CD4-positive, alpha-beta T cell treated with Interleukin-1 beta for 1 hour (primary cell): ENCODE data around the gene LPP.

Experiments used
- DNase-seq, 2 donors: peaks; one replicate each; pipeline ENCODE4 v3.0.0-alpha.2; 2020 to 2022

The LPP gene

GRCh38 chr3:188729422-188729821, 575.5 kb downstream of the LPP start:
- DNase-seq = no peak

GRCh38 chr3:188734395-188734794, 580.4 kb downstream of the LPP start:
- DNase-seq = no peak

- no peak for DNase-seq
These were observed 585.6 kb downstream of the LPP start for GRCh38 chr3:188739511-188739910.

- DNase-seq = no peak
These were observed 586.1 kb downstream of the LPP start for GRCh38 chr3:188740010-188740409.

GRCh38 chr3:188742755-188743550, 589.0 kb downstream of the LPP start:
- DNase-seq = no peak

- DNase-seq = no peak
These were observed 590.2 kb downstream of the LPP start for GRCh38 chr3:188744166-188744565.

GRCh38 chr3:188745031-188745430, 591.1 kb downstream of the LPP start:
- no peak for DNase-seq

GRCh38 chr3:188746291-188746783, 592.4 kb downstream of the LPP start:
- no peak for DNase-seq

- no peak for DNase-seq
These were observed 593.5 kb downstream of the LPP start for GRCh38 chr3:188747489-188747888.

GRCh38 chr3:188749010-188749617, 595.2 kb downstream of the LPP start:
- peak; percentile 54 to 75 for DNase-seq

- no peak for DNase-seq
These were observed 595.9 kb downstream of the LPP start for GRCh38 chr3:188749830-188750229.

GRCh38 chr3:188750617-188751016, 596.7 kb downstream of the LPP start:
- no peak for DNase-seq

- peak in 1 of 2 donors; percentile 2 for DNase-seq
These were observed 598.9 kb downstream of the LPP start for GRCh38 chr3:188752850-188753249.

GRCh38 chr3:188754267-188754666, 600.3 kb downstream of the LPP start:
- no peak for DNase-seq

- no peak for DNase-seq
These were observed 602.3 kb downstream of the LPP start for GRCh38 chr3:188756241-188756640.

- no peak for DNase-seq
These were observed 605.5 kb downstream of the LPP start for GRCh38 chr3:188759336-188760005.

GRCh38 chr3:188760408-188760807, 606.5 kb downstream of the LPP start:
- DNase-seq = no peak

- no peak for DNase-seq
These were observed 607.5 kb downstream of the LPP start for GRCh38 chr3:188761439-188761838.

GRCh38 chr3:188761964-188762363, 608.0 kb downstream of the LPP start:
- no peak for DNase-seq

GRCh38 chr3:188764609-188765008, 610.7 kb downstream of the LPP start:
- no peak for DNase-seq

GRCh38 chr3:188769831-188770230, 615.9 kb downstream of the LPP start:
- DNase-seq = no peak

GRCh38 chr3:188772886-188773285, 618.9 kb downstream of the LPP start:
- DNase-seq = no peak

- no peak for DNase-seq
These were observed 621.5 kb downstream of the LPP start for GRCh38 chr3:188775412-188775811.

- DNase-seq = no peak
These were observed 622.5 kb downstream of the LPP start for GRCh38 chr3:188776447-188776846.
